H1 (cell line): ENCODE data around the gene NHLH2. TPM values are rescaled to one million over a fixed set of nuclear protein-coding genes. Genes with fewer than 3 reads are reported as not detected.

Experiments used
- CTCF ChIA-PET: fragments of 300-600 bp; sonication (Branson Sonifier 250); formaldehyde crosslinking; loops from one replicate; lab custom pipeline; 2021; ENCODE audit not compliant: partially characterized antibody; lab: Charles Lee
- POLR2A ChIA-PET: fragments of 300-600 bp; sonication (Branson Sonifier 250); formaldehyde crosslinking; loops from one replicate; lab custom pipeline; 2021; ENCODE audit warnings: inconsistent platforms; ENCODE audit not compliant: partially characterized antibody; lab: Charles Lee
- DNase-seq, 2 experiments: peaks; one replicate each; pipeline versions ENCODE4 v3.0.0 to v3.0.0-alpha.2; 2010 to 2022; ENCODE audit warnings: low spot score in 2 of 2, low read depth in 1 of 2, mixed read lengths in 1 of 2
- FAIRE-seq: peaks from 2 replicates; lab custom pipeline; 2011; peaks lifted over from hg19 to GRCh38; lab: Jason Lieb, UNC
- H2AFZ ChIP-seq: 2 replicates; pipeline ENCODE4 v1.8.1; 2012; ENCODE audit warnings: low read length, inconsistent platforms
- H2AK5ac ChIP-seq: 2 replicates; pipeline ENCODE4 v1.6.1; 2013; ENCODE audit warnings: low read depth, low read length
- H2BK120ac ChIP-seq: replicated peaks from 2 replicates; pipeline ENCODE3; 2013; ENCODE audit warnings: low read depth, low read length, inconsistent platforms
- H2BK12ac ChIP-seq: 2 replicates; pipeline ENCODE4 v1.6.1; 2013; ENCODE audit warnings: low read depth, low read length
- H2BK15ac ChIP-seq: 2 replicates; pipeline ENCODE4 v1.6.1; 2013; ENCODE audit warnings: low read length
- H2BK20ac ChIP-seq: 2 replicates; pipeline ENCODE4 v1.6.1; 2013; ENCODE audit warnings: low read length
- H2BK5ac ChIP-seq: 2 replicates; pipeline ENCODE4 v1.6.1; 2013; ENCODE audit warnings: low read depth, low read length
- H3K14ac ChIP-seq: 2 replicates; pipeline ENCODE4 v1.6.1; 2013; ENCODE audit warnings: inconsistent platforms; ENCODE audit not compliant: insufficient read length
- H3K18ac ChIP-seq: 2 replicates; pipeline ENCODE4 v1.6.1; 2013; ENCODE audit warnings: low read length; ENCODE audit errors: extremely low read depth
- H3K23ac ChIP-seq: 2 replicates; pipeline ENCODE4 v1.6.1; 2013; ENCODE audit warnings: inconsistent platforms; ENCODE audit not compliant: insufficient read length
- H3K23me2 ChIP-seq: 2 replicates; pipeline ENCODE4 v1.6.1; 2013; ENCODE audit warnings: low read depth, low read length
- H3K27ac ChIP-seq: 2 replicates; pipeline ENCODE4 v1.6.1; 2011; ENCODE audit warnings: low read depth, low read length, inconsistent platforms
- H3K27me3 ChIP-seq, 4 experiments: replicated peaks in 1 of 4; 1 replicate in 1 of 4; 2 replicates in 3 of 4; pipeline versions ENCODE4 v1.6.1 to v1.8.1; 2011 to 2013; ENCODE audit warnings: low read length in 3 of 4, mild to moderate bottlenecking in 3 of 4, inconsistent platforms in 2 of 4, mixed read lengths in 2 of 4, moderate library complexity in 1 of 4; ENCODE audit not compliant: control insufficient read depth in 3 of 4, insufficient read depth in 3 of 4; ENCODE audit errors: extremely low read depth in 1 of 4
- H3K36me3 ChIP-seq, 4 experiments: 2 replicates each; pipeline versions ENCODE4 v1.6.1 to v1.8.1; 2011 to 2013; ENCODE audit warnings: mild to moderate bottlenecking in 4 of 4, low read length in 3 of 4, moderate library complexity in 2 of 4, control low read depth in 1 of 4, inconsistent platforms in 1 of 4; ENCODE audit not compliant: insufficient read depth in 4 of 4, control insufficient read depth in 2 of 4
- H3K4ac ChIP-seq: replicated peaks from 2 replicates; pipeline ENCODE3; 2013; ENCODE audit warnings: low read length, low read depth, mixed read lengths, inconsistent platforms; ENCODE audit not compliant: insufficient read length
- H3K4me1 ChIP-seq, 4 experiments: replicated peaks in 1 of 4; 1 replicate in 1 of 4; 2 replicates in 3 of 4; pipeline versions ENCODE4 v1.6.1 to v1.8.1; 2011 to 2013; ENCODE audit warnings: low read length in 3 of 4, inconsistent platforms in 2 of 4, mixed read lengths in 1 of 4; ENCODE audit not compliant: insufficient read depth in 4 of 4, control insufficient read depth in 3 of 4
- H3K4me2 ChIP-seq, 2 experiments: 2 replicates each; pipeline versions ENCODE4 v1.6.1 to v1.8.1; 2011 to 2013; ENCODE audit warnings: low read depth in 2 of 2, low read length in 2 of 2, control low read depth in 1 of 2, inconsistent platforms in 1 of 2, mild to moderate bottlenecking in 1 of 2; ENCODE audit not compliant: insufficient read depth in 1 of 2
- H3K4me3 ChIP-seq, 4 experiments: fragments of 200-600, 300-600 bp in 1 of 4; sonication (generic), shearing (Covaris generic), sonication (Bioruptor Twin) in 1 of 4; 2 replicates each; pipeline versions ENCODE4 v1.5.1 to v1.8.1; 2011 to 2016; ENCODE audit warnings: low read length in 4 of 4, low read depth in 3 of 4, control low read depth in 2 of 4, inconsistent platforms in 2 of 4, mild to moderate bottlenecking in 2 of 4, mixed read lengths in 1 of 4, moderate library complexity in 1 of 4; ENCODE audit not compliant: insufficient read depth in 2 of 4; ENCODE audit errors: extremely low read depth in 1 of 4
- H3K56ac ChIP-seq: replicated peaks from 2 replicates; pipeline ENCODE3; 2013; ENCODE audit warnings: low read depth, mild to moderate bottlenecking, mixed read lengths, low read length, inconsistent platforms; ENCODE audit not compliant: insufficient read length
- H3K79me1 ChIP-seq: 2 replicates; pipeline ENCODE4 v1.6.1; 2013; ENCODE audit warnings: low read depth, low read length, control low read depth
- H3K79me2 ChIP-seq, 2 experiments: 2 replicates each; pipeline versions ENCODE4 v1.6.1 to v1.8.1; 2012 to 2013; ENCODE audit warnings: low read length in 2 of 2, mild to moderate bottlenecking in 2 of 2, inconsistent platforms in 1 of 2; ENCODE audit not compliant: insufficient read depth in 2 of 2, control insufficient read depth in 1 of 2
- H3K9ac ChIP-seq, 4 experiments: replicated peaks in 1 of 4; 1 replicate in 1 of 4; 2 replicates in 3 of 4; pipeline versions ENCODE4 v1.6.1 to v1.8.1; 2011 to 2013; ENCODE audit warnings: low read depth in 3 of 4, low read length in 3 of 4, control low read depth in 2 of 4, mild to moderate bottlenecking in 2 of 4, moderate library complexity in 2 of 4, inconsistent platforms in 1 of 4; ENCODE audit errors: extremely low read depth in 1 of 4
- H3K9me3 ChIP-seq, 2 experiments: 2 replicates each; pipeline versions ENCODE4 v1.6.1 to v1.8.1; 2012 to 2013; ENCODE audit warnings: mild to moderate bottlenecking in 2 of 2, moderate library complexity in 2 of 2, control low read depth in 1 of 2, inconsistent platforms in 1 of 2, low read depth in 1 of 2, low read length in 1 of 2, mixed read lengths in 1 of 2; ENCODE audit not compliant: insufficient read depth in 2 of 2
- H4K20me1 ChIP-seq, 2 experiments: replicated peaks in 1 of 2; 2 replicates each; pipeline versions ENCODE3 to v1.8.1; 2011 to 2013; ENCODE audit warnings: inconsistent platforms in 2 of 2, low read length in 2 of 2, mild to moderate bottlenecking in 1 of 2; ENCODE audit not compliant: insufficient read depth in 2 of 2, control insufficient read depth in 1 of 2
- H4K5ac ChIP-seq: 2 replicates; pipeline ENCODE4 v1.6.1; 2013; ENCODE audit warnings: low read length, low read depth, mixed read lengths, inconsistent platforms; ENCODE audit not compliant: insufficient read length
- H4K8ac ChIP-seq: 2 replicates; pipeline ENCODE4 v1.8.0; 2013; ENCODE audit warnings: mild to moderate bottlenecking, moderate library complexity, low read length, inconsistent platforms; ENCODE audit not compliant: insufficient read depth; ENCODE audit errors: extremely low read depth
- H4K91ac ChIP-seq: replicated peaks from 2 replicates; pipeline ENCODE3; 2013; ENCODE audit warnings: low read length, mixed read lengths, inconsistent platforms; ENCODE audit not compliant: insufficient read length
- TAF1 ChIP-seq: IDR thresholded peaks from 2 replicates; pipeline ENCODE4 v1.6.1; 2011; ENCODE audit warnings: mild to moderate bottlenecking, low read depth, low read length
- WGBS, 2 experiments: shearing (Covaris generic) in 1 of 2; methylation state at CpG; one replicate each; pipeline versions ENCODE4 v1.1.6 to v1.1.7; 2013 to 2015; ENCODE audit warnings: low lambda C conversion rate in 2 of 2, mixed read lengths in 2 of 2, inconsistent platforms in 1 of 2, low coverage in 1 of 2, missing lambda C conversion rate in 1 of 2; ENCODE audit not compliant: insufficient replicate concordance in 2 of 2, insufficient coverage in 1 of 2, insufficient read length in 1 of 2; ENCODE audit errors: extremely low coverage in 1 of 2, missing lambda C conversion rate in 1 of 2; 5-methylcytosine and 5-hydroxymethylcytosine counted together
- polyA plus RNA-seq, 7 experiments: library from polyadenylated mRNA; depleted of rRNA in 3 of 7; stranded (reverse) in 5 of 7; unstranded in 2 of 7; fragments of >200 nt in 5 of 7; fragments of 200-250 nt in 2 of 7; gene quantifications; 1 replicate in 5 of 7; 2 replicates in 1 of 7; 4 replicates in 1 of 7; pipeline versions ENCODE4 v1.2.1 to v1.2.3, GENCODE V29; 2011 to 2013; ENCODE audit warnings: missing spikeins in 2 of 7, mixed read lengths in 2 of 7
- total RNA-seq: library from RNA; stranded (reverse); fragmentation: NEBNext Ultra II Directional; extraction: Animal tissue kit (Norgen Biotek cat#: 25700); gene quantifications from 2 replicates; pipeline ENCODE4 v1.2.1, GENCODE V29; 2021

The NHLH2 gene
- total and polyA plus RNA-seq, 2 of the 8 experiments (the other 6 are each of a cell fraction or from before 2014, with no cell fraction given) = 0.92 to 1.1 TPM

GRCh38 chr1:115850937-115851336 lies 10.0 kb upstream of the NHLH2 start:
- FAIRE-seq = no peak
- H2BK120ac ChIP-seq = no peak overlapping the region
- no peak for DNase-seq

More at GRCh38 chr1:115850937-115851336, 10.0 kb upstream of the NHLH2 start:
- no peak overlapping the region for H3K4me2 ChIP-seq
- H3K4ac ChIP-seq = no peak overlapping the region
- CTCF ChIA-PET = no interaction called here
- H4K20me1 ChIP-seq = no peaks in the 10 kb centered on the region
- no peak overlapping the region for H4K5ac ChIP-seq
- H2BK20ac ChIP-seq = no peak overlapping the region
- H3K56ac ChIP-seq = no peak overlapping the region
- no peaks in the 10 kb centered on the region for H3K36me3 ChIP-seq
- H2BK5ac ChIP-seq = no peak overlapping the region
- no peaks in the 10 kb centered on the region for H3K23me2 ChIP-seq
- no peak overlapping the region for H4K8ac ChIP-seq
- H2BK15ac ChIP-seq = no peak overlapping the region
- POLR2A ChIA-PET = no interaction called here
- H3K79me2 ChIP-seq = no peaks in the 10 kb centered on the region
- H3K27ac ChIP-seq = no peak overlapping the region
- no peak overlapping the region for H2BK12ac ChIP-seq
- H3K79me1 ChIP-seq = no peaks in the 10 kb centered on the region
- no peak overlapping the region for H3K14ac ChIP-seq
- TF ChIP-seq TAF1 = no peak
- H3K4me3 ChIP-seq = no peak overlapping the region
- H3K9me3 ChIP-seq = no peaks in the 10 kb centered on the region
- H4K91ac ChIP-seq = no peak overlapping the region
- H3K27me3 ChIP-seq = no peaks in the 10 kb centered on the region
- H3K18ac ChIP-seq = no peak overlapping the region
- H2AFZ ChIP-seq = no peak overlapping the region
- WGBS, 2 experiments = 94% methylated on average over 2 of the region's 2 CpGs; no CpG with 5 or more reads in 1 of the 2 experiments
- H2AK5ac ChIP-seq = no peak overlapping the region
- no peak overlapping the region for H3K9ac ChIP-seq
- no peaks in the 10 kb centered on the region for H3K4me1 ChIP-seq
- no peak overlapping the region for H3K23ac ChIP-seq
